K562 (cell line): ENCODE results near the gene MYLK3. TPM values are rescaled to one million over a fixed set of nuclear protein-coding genes. Genes with fewer than 3 reads are reported as not detected.

Experiments
- ATAC-seq: fragments of 200-7000 bp; cut with Tn5 transposase; 3 replicates; pipeline ENCODE4 v1.9.1; 2020; ENCODE audit warnings: moderate library complexity
- BruUV-seq: library from RNA; stranded (reverse); fragments of 400-500 nt; replicated peaks from 2 replicates; lab custom pipeline; 2021; lab: Mats Ljungman, UMichigan
- CTCF ChIA-PET: fragments of 300-600 bp; formaldehyde crosslinking; extraction: SDS; loops from one replicate; lab custom pipeline; 2021; ENCODE audit warnings: low intra/inter-chr PET ratio; lab: Yijun Ruan, JAX
- POLR2A ChIA-PET: fragments of 300-600, 350-650 bp; sonication (Branson Sonifier 250); formaldehyde crosslinking; extraction: SDS; loops from one replicate; lab custom pipeline; 2021; ENCODE audit warnings: antibody characterized with exemption, inconsistent platforms; lab: Yijun Ruan, JAX
- DNase-seq, 4 experiments: peaks; one replicate each; pipeline versions ENCODE4 v3.0.0 to v3.0.0-alpha.2; 2011 to 2018; ENCODE audit warnings: low spot score in 3 of 4, mixed read lengths in 3 of 4; ENCODE audit errors: extremely low read depth in 1 of 4
- FAIRE-seq: peaks from 2 replicates; lab custom pipeline; 2011; peaks lifted over from hg19 to GRCh38; lab: Jason Lieb, UNC
- H2AFZ ChIP-seq: 2 replicates; pipeline ENCODE4 v1.6.0; 2011; ENCODE audit warnings: low read depth, low read length, control low read depth, inconsistent platforms
- H3K27ac ChIP-seq: fragments of 200-600 bp; 3 replicates; pipeline ENCODE4 v1.8.0; 2011; ENCODE audit warnings: low read depth, mild to moderate bottlenecking, control low read depth, inconsistent platforms, low read length, moderate library complexity, mixed read lengths; ENCODE audit errors: extremely low read depth
- H3K27me3 ChIP-seq, 2 experiments: fragments of 300-600 bp in 1 of 2; 2 replicates in 1 of 2; 3 replicates in 1 of 2; pipeline versions ENCODE4 v1.6.0 to v1.8.0; 2011; ENCODE audit warnings: inconsistent platforms in 2 of 2, low read length in 2 of 2, mild to moderate bottlenecking in 1 of 2, mixed read lengths in 1 of 2, moderate library complexity in 1 of 2; ENCODE audit not compliant: control insufficient read depth in 2 of 2, insufficient read depth in 2 of 2
- H3K36me3 ChIP-seq: fragments of 300-600 bp; 3 replicates; pipeline ENCODE4 v1.8.0; 2011; ENCODE audit warnings: mild to moderate bottlenecking, low read length, inconsistent platforms; ENCODE audit not compliant: control insufficient read depth, insufficient read depth
- H3K4me1 ChIP-seq, 2 experiments: fragments of 200-600 bp in 1 of 2; replicated peaks in 1 of 2; 2 replicates in 1 of 2; 3 replicates in 1 of 2; pipeline versions ENCODE4 v1.5.1 to v1.8.0; 2011; ENCODE audit warnings: inconsistent platforms in 2 of 2, low read length in 2 of 2, mild to moderate bottlenecking in 1 of 2, mixed read lengths in 1 of 2, moderate library complexity in 1 of 2; ENCODE audit not compliant: control insufficient read depth in 2 of 2, insufficient read depth in 2 of 2
- H3K4me2 ChIP-seq: 2 replicates; pipeline ENCODE4 v1.6.1; 2011; ENCODE audit warnings: low read length, control low read depth, inconsistent platforms, mixed read lengths; ENCODE audit not compliant: insufficient read depth
- H3K4me3 ChIP-seq: fragments of 200-600 bp; sonication (generic), shearing (Covaris generic); 2 replicates; pipeline ENCODE4 v1.5.1; 2016; ENCODE audit warnings: control low read depth, inconsistent platforms
- H3K79me2 ChIP-seq: fragments of 200-600 bp; 3 replicates; pipeline ENCODE4 v1.8.0; 2011; ENCODE audit warnings: low read length, inconsistent platforms; ENCODE audit not compliant: control insufficient read depth, insufficient read depth
- H3K9ac ChIP-seq, 2 experiments: 2 replicates each; pipeline versions ENCODE4 v1.6.0 to v1.6.1; 2011; ENCODE audit warnings: low read depth in 2 of 2, low read length in 2 of 2, control low read depth in 1 of 2, inconsistent platforms in 1 of 2, mild to moderate bottlenecking in 1 of 2, mixed read lengths in 1 of 2; ENCODE audit not compliant: insufficient read depth in 1 of 2
- H3K9me1 ChIP-seq: one replicate; pipeline ENCODE4 v1.6.0; 2011; ENCODE audit warnings: inconsistent platforms, mild to moderate bottlenecking, low read length, moderate library complexity; ENCODE audit not compliant: control insufficient read depth, insufficient read depth
- H3K9me3 ChIP-seq: replicated peaks from 2 replicates; pipeline ENCODE4 v1.5.1; 2011; ENCODE audit warnings: low read depth, low read length, inconsistent platforms; ENCODE audit not compliant: control insufficient read depth, insufficient read depth
- H4K20me1 ChIP-seq: replicated peaks from 2 replicates; pipeline ENCODE4 v1.6.1; 2011; ENCODE audit warnings: low read length, inconsistent platforms, mixed read lengths; ENCODE audit not compliant: control insufficient read depth, insufficient read depth
- AFF1 ChIP-seq, 2 experiments: fragments of 450-650 bp; IDR thresholded peaks; 2 replicates each; pipeline ENCODE4 v1.6.1; 2018; ENCODE audit warnings: mild to moderate bottlenecking in 2 of 2, low read depth in 1 of 2; ENCODE audit not compliant: partially characterized antibody in 2 of 2
- ARID4B ChIP-seq: sonication (generic); formaldehyde crosslinking; IDR thresholded peaks from 2 replicates; pipeline ENCODE4 v1.8.0; 2022; ENCODE audit warnings: mild to moderate bottlenecking, missing genetic modification reagents
- MNT ChIP-seq, 2 experiments: fragments of 450-650 bp; conservative IDR thresholded peaks; 2 replicates each; pipeline ENCODE4 v1.6.1; 2017; ENCODE audit warnings: mild to moderate bottlenecking in 2 of 2, moderate library complexity in 2 of 2
- MTA2 ChIP-seq: fragments of 450-650 bp; IDR thresholded peaks from 2 replicates; pipeline ENCODE4 v1.6.1; 2016; ENCODE audit warnings: low read depth
- NCOR1 ChIP-seq: fragments of 450-650 bp; IDR thresholded peaks from 2 replicates; pipeline ENCODE4 v1.6.1; 2016; ENCODE audit warnings: mild to moderate bottlenecking, moderate library complexity
- RAD51 ChIP-seq: fragments of 450-650 bp; IDR thresholded peaks from 2 replicates; pipeline ENCODE4 v1.7.1; 2016; ENCODE audit warnings: low read depth, mild to moderate bottlenecking, borderline replicate concordance
- ZNF12 ChIP-seq: sonication (generic); formaldehyde crosslinking; IDR thresholded peaks from 2 replicates; pipeline ENCODE4 v1.4.0; 2020; ENCODE audit warnings: mild to moderate bottlenecking, missing genetic modification reagents
- ZNF764 ChIP-seq: fragments of 250-450 bp; sonication (Bioruptor Pico); IDR thresholded peaks from 2 replicates; pipeline ENCODE4 v1.4.0; 2020; ENCODE audit warnings: low read depth, mild to moderate bottlenecking, moderate library complexity
- ZSCAN29 ChIP-seq: fragments of 450-650 bp; IDR thresholded peaks from 2 replicates; pipeline ENCODE4 v1.6.1; 2017
- WGBS: fragments of 100-300 bp; shearing (Covaris generic); methylation state at CpG from one replicate; pipeline ENCODE4 v1.1.6; 2016; ENCODE audit warnings: low coverage, mixed read lengths; ENCODE audit not compliant: insufficient coverage; ENCODE audit errors: missing lambda C conversion rate; 5-methylcytosine and 5-hydroxymethylcytosine counted together
- in situ Hi-C: fragments of 300-500 bp; cut with MboI; formaldehyde crosslinking; loops from 4 replicates; pipeline ENCODE4 v1.15.0; 2018; ENCODE audit warnings: inconsistent platforms, mixed read lengths
- intact Hi-C: fragments of 100-400 bp; cut with micrococcal nuclease; formaldehyde crosslinking; loops from 2 replicates; pipeline ENCODE4 v1.14.2; 2022
- polyA plus RNA-seq, 8 experiments: library from polyadenylated mRNA; depleted of rRNA in 4 of 8; stranded (reverse) in 5 of 8; unstranded in 3 of 8; fragments of >200 nt; fragmentation: Nextera tagmentation in 2 of 8; fragmentation: Illumina TruSeq in 1 of 8; extraction: Ambion mirVana in 2 of 8; extraction: Trizol in 1 of 8; gene quantifications; 2 replicates each; pipeline versions ENCODE4 v1.2.1 to v1.2.3, GENCODE V29; 2011 to 2014; ENCODE audit warnings: inconsistent platforms in 1 of 8, missing spikeins in 1 of 8
- total RNA-seq, 7 experiments: library from RNA; depleted of rRNA in 6 of 7; stranded (reverse); fragments of >200 nt in 6 of 7; fragmentation: Illumina TruSeq in 2 of 7; extraction: Trizol in 2 of 7; gene quantifications; 2 replicates each; pipeline versions ENCODE4 v1.2.1 to v1.2.3, GENCODE V29; 2011 to 2021; ENCODE audit warnings: low replicate concordance in 1 of 7

The MYLK3 gene
- total and polyA plus RNA-seq, 9 of the 15 experiments (the other 6 are each of a cell fraction or from before 2014, with no cell fraction given), result 0.69 to 10.7 (median 4.7) TPM

GRCh38 chr16:46719528-46719927 lies 28.6 kb downstream of the MYLK3 start (continued):
- TF ChIP-seq AFF1 (IDR thresholded peaks at IDR 0.05; ENCODE audit: low read depth in 1 of 2, partially characterized antibody in 2 of 2), result no peak
- no peak for TF ChIP-seq NCOR1

GRCh38 chr16:46718214-46718613 lies 29.9 kb downstream of the MYLK3 start:
- H3K4me3 ChIP-seq, result no peak overlapping the region
- WGBS, result 60% methylated on average over 8 of the region's 8 CpGs
- TF ChIP-seq MNT (conservative IDR thresholded peaks at IDR 0.05) (no peak), ZSCAN29 (no peak), ZNF764 (CRISPR knock-in tag) (no peak), ZNF12 (CRISPR knock-in tag) (no peak), MTA2 (no peak), RAD51 (no peak), ARID4B (CRISPR knock-in tag) (no peak)

More at GRCh38 chr16:46718214-46718613, 29.9 kb downstream of the MYLK3 start:
- no peaks in the 10 kb centered on the region for H3K4me1 ChIP-seq
- no peak overlapping the region for H3K27ac ChIP-seq
- no peak overlapping the region for H3K4me2 ChIP-seq
- no peaks in the 10 kb centered on the region for H3K9me3 ChIP-seq
- in situ Hi-C loops (no loop called here), intact Hi-C loops (no loop called here)
- FAIRE-seq, result no peak
- BruUV-seq, result no TSS peak
- H2AFZ ChIP-seq, result no peak overlapping the region
- no peak overlapping the region for H3K9ac ChIP-seq
- ChIA-PET POLR2A (no interaction called here), CTCF (no interaction called here)
- no peaks in the 10 kb centered on the region for H3K27me3 ChIP-seq
- H3K9me1 ChIP-seq, result no peaks in the 10 kb centered on the region
- H4K20me1 ChIP-seq, result 0 out of 2 replicates have a peak, but pooled peaks cover 3% of the 10 kb centered on the region
- no peak for DNase-seq
- no peaks in the 10 kb centered on the region for H3K36me3 ChIP-seq
- H3K79me2 ChIP-seq, result no peaks in the 10 kb centered on the region
- no peak; the same call in 2 of the 3 replicates for ATAC-seq
